ENCODE measurements around the gene KCNH1.
A peak's percentile ranks its signal among the peaks of the same experiment; 100 is the strongest.

The KCNH1 gene

GRCh38 chr1:211133836-211134669 is at the start of gene KCNH1:
Gene KCNH1 (minus strand): TSS chr1:211134148. CDS start chr1:211133945, 203 bp downstream.
- DNase-seq = peak; percentile 92
- in situ Hi-C loops (cut with MboI; ENCODE audit: low pct_unique_long_range_greater_than_20kb, low sequenced_read_pairs) = loop anchor here (25.0 kb wide), 1 partner anchor 722 kb away; no protein-coding TSS in a partner anchor

- in situ Hi-C loops (cut with MboI; ENCODE audit: low pct_unique_long_range_greater_than_20kb, low sequenced_read_pairs) = no loop called here
- DNase-seq = no peak
Measured at GRCh38 chr1:211182746-211183145, 48.8 kb upstream of the KCNH1 start.

GRCh38 chr1:211174375-211174774 is 40.4 kb upstream of the KCNH1 start:
- no peak for DNase-seq
- in situ Hi-C loops (cut with MboI; ENCODE audit: low pct_unique_long_range_greater_than_20kb, low sequenced_read_pairs) = no loop called here

GRCh38 chr1:211172657-211173056 is 38.7 kb upstream of the KCNH1 start:
- DNase-seq = no peak
- in situ Hi-C loops (cut with MboI; ENCODE audit: low pct_unique_long_range_greater_than_20kb, low sequenced_read_pairs) = no loop called here

GRCh38 chr1:211169353-211169752 is 35.4 kb upstream of the KCNH1 start:
- peak; percentile 4 for DNase-seq
- in situ Hi-C loops (cut with MboI; ENCODE audit: low pct_unique_long_range_greater_than_20kb, low sequenced_read_pairs) = no loop called here

GRCh38 chr1:211158866-211159265 is 24.9 kb upstream of the KCNH1 start:
- no peak for DNase-seq
- in situ Hi-C loops (cut with MboI; ENCODE audit: low pct_unique_long_range_greater_than_20kb, low sequenced_read_pairs) = no loop called here

- in situ Hi-C loops (cut with MboI; ENCODE audit: low pct_unique_long_range_greater_than_20kb, low sequenced_read_pairs) = no loop called here
- no peak for DNase-seq
Measured at GRCh38 chr1:211155040-211155439, 21.1 kb upstream of the KCNH1 start.

GRCh38 chr1:211153932-211154331 is 20.0 kb upstream of the KCNH1 start:
- in situ Hi-C loops (cut with MboI; ENCODE audit: low pct_unique_long_range_greater_than_20kb, low sequenced_read_pairs) = no loop called here

GRCh38 chr1:211148366-211148765 is 14.4 kb upstream of the KCNH1 start:
- DNase-seq = no peak
- in situ Hi-C loops (cut with MboI; ENCODE audit: low pct_unique_long_range_greater_than_20kb, low sequenced_read_pairs) = loop anchor here (25.0 kb wide), 1 partner anchor 736 kb away; no protein-coding TSS in a partner anchor

More at GRCh38 chr1:211153932-211154331, 20.0 kb upstream of the KCNH1 start:
- DNase-seq = no peak

GRCh38 chr1:211145944-211146343 is 12.0 kb upstream of the KCNH1 start:
- in situ Hi-C loops (cut with MboI; ENCODE audit: low pct_unique_long_range_greater_than_20kb, low sequenced_read_pairs) = loop anchor here (25.0 kb wide), 1 partner anchor 734 kb away; no protein-coding TSS in a partner anchor
- DNase-seq = no peak

- in situ Hi-C loops (cut with MboI; ENCODE audit: low pct_unique_long_range_greater_than_20kb, low sequenced_read_pairs) = loop anchor here (25.0 kb wide), 1 partner anchor 723 kb away; no protein-coding TSS in a partner anchor
- DNase-seq = peak; percentile 53
Measured at GRCh38 chr1:211135342-211135950, 1.5 kb upstream of the KCNH1 start.

- peak; percentile 6 for DNase-seq
- in situ Hi-C loops (cut with MboI; ENCODE audit: low pct_unique_long_range_greater_than_20kb, low sequenced_read_pairs) = loop anchor here (25.0 kb wide), 1 partner anchor 721 kb away; no protein-coding TSS in a partner anchor
Measured at GRCh38 chr1:211133393-211133835, 534 bp downstream of the KCNH1 start.

- no peak for DNase-seq
- in situ Hi-C loops (cut with MboI; ENCODE audit: low pct_unique_long_range_greater_than_20kb, low sequenced_read_pairs) = loop anchor here (25.0 kb wide), 1 partner anchor 721 kb away; no protein-coding TSS in a partner anchor
Measured at GRCh38 chr1:211132721-211133392, 1.1 kb downstream of the KCNH1 start.

- no peak for DNase-seq
- in situ Hi-C loops (cut with MboI; ENCODE audit: low pct_unique_long_range_greater_than_20kb, low sequenced_read_pairs) = loop anchor here (25.0 kb wide), 1 partner anchor 717 kb away; no protein-coding TSS in a partner anchor
Measured at GRCh38 chr1:211129776-211130175, 4.2 kb downstream of the KCNH1 start.

- in situ Hi-C loops (cut with MboI; ENCODE audit: low pct_unique_long_range_greater_than_20kb, low sequenced_read_pairs) = loop anchor here (25.0 kb wide), 1 partner anchor 715 kb away; no protein-coding TSS in a partner anchor
- DNase-seq = no peak
Measured at GRCh38 chr1:211127166-211127565, 6.8 kb downstream of the KCNH1 start.

- in situ Hi-C loops (cut with MboI; ENCODE audit: low pct_unique_long_range_greater_than_20kb, low sequenced_read_pairs) = loop anchor here (25.0 kb wide), 1 partner anchor 714 kb away; no protein-coding TSS in a partner anchor
- no peak for DNase-seq
Measured at GRCh38 chr1:211126622-211127021, 7.3 kb downstream of the KCNH1 start.

GRCh38 chr1:211118407-211119102 is 15.4 kb downstream of the KCNH1 start:
- in situ Hi-C loops (cut with MboI; ENCODE audit: low pct_unique_long_range_greater_than_20kb, low sequenced_read_pairs) = no loop called here
- no peak for DNase-seq

- DNase-seq = no peak
- in situ Hi-C loops (cut with MboI; ENCODE audit: low pct_unique_long_range_greater_than_20kb, low sequenced_read_pairs) = no loop called here
Measured at GRCh38 chr1:211114446-211114845, 19.5 kb downstream of the KCNH1 start.

GRCh38 chr1:211113566-211113965 is 20.4 kb downstream of the KCNH1 start:
- in situ Hi-C loops (cut with MboI; ENCODE audit: low pct_unique_long_range_greater_than_20kb, low sequenced_read_pairs) = no loop called here
- DNase-seq = no peak
